ENCODE data around the gene PABPN1L. TPM values are rescaled to one million over a fixed set of nuclear protein-coding genes. Genes with fewer than 3 reads are reported as not detected.

PABPN1L gene
- total and polyA plus RNA-seq, 10 of the 15 experiments (the other 5 are each of a cell fraction or from before 2014, with no cell fraction given), result not detected

GRCh38 chr16:88897696-88898425 lies 31.4 kb upstream of the PABPN1L start (continued):
- TF ChIP-seq ZBTB4 (CRISPR knock-in tag; IDR thresholded peaks at IDR 0.05), result no peak

GRCh38 chr16:88896238-88897070 lies 30.0 kb upstream of the PABPN1L start:
- H3K9me3 ChIP-seq (replicated peaks; ENCODE audit: control insufficient read depth, insufficient read depth, low read length), result no peaks in the 10 kb centered on the region
- peaks cover 0 to 1% of the 10 kb centered on the region in 2 experiments; a peak in 3 of 4 replicates for H3K36me3 ChIP-seq (ENCODE audit: control insufficient read depth in 2 of 2, insufficient read depth in 2 of 2, low read length in 1 of 2)
- in situ Hi-C loops (cut with MboI) (no loop called here), intact Hi-C loops (cut with micrococcal nuclease; ENCODE audit: unreplicated experiment) (no loop called here)
- TF ChIP-seq IKZF2 (IDR thresholded peaks at IDR 0.05), result no peak
- TF ChIP-seq CHD1 (IDR thresholded peaks at IDR 0.05; ENCODE audit: low read depth, low read length), result no peak
- no peak for TF ChIP-seq YY1 (IDR thresholded peaks at IDR 0.05; ENCODE audit: low read depth, low read length)
- TF ChIP-seq RBBP5 (conservative IDR thresholded peaks at IDR 0.05), result no peak
- TF ChIP-seq PBX3 (IDR thresholded peaks at IDR 0.05; ENCODE audit: insufficient replicate concordance, low read depth, low read length), result no peak
- no peak for TF ChIP-seq BCL3 (IDR thresholded peaks at IDR 0.05; ENCODE audit: borderline replicate concordance, insufficient read depth, low read depth, low read length, poor library complexity, severe bottlenecking)
- TF ChIP-seq HCFC1 (IDR thresholded peaks at IDR 0.05; ENCODE audit: low read length), result no peak
- FAIRE-seq (no peak), DNase-seq (ENCODE audit: low read depth, low spot score) (no peak), ATAC-seq (no peak)
- no peak overlapping the region for H3K4me3 ChIP-seq
- no peaks in the 10 kb centered on the region for H3K79me2 ChIP-seq (ENCODE audit: control insufficient read depth, insufficient read depth, low read length)
- no peak overlapping the region for H2AFZ ChIP-seq (ENCODE audit: control insufficient read depth, low read depth, low read length)
- H3K9ac ChIP-seq (ENCODE audit: control insufficient read depth, insufficient read depth, low read length), result no peak overlapping the region
- WGBS (ENCODE audit: insufficient coverage, insufficient replicate concordance, low lambda C conversion rate, missing lambda C conversion rate), result 97% methylated on average over 56 of the region's 57 CpGs
- CTCF ChIA-PET, result no interaction called here
- no peak overlapping the region for H3K27ac ChIP-seq (ENCODE audit: control insufficient read depth, insufficient read depth)
- no peaks in the 10 kb centered on the region for H4K20me1 ChIP-seq (ENCODE audit: control insufficient read depth, insufficient read depth)
- SMC1A ChIA-PET (ENCODE audit: uncharacterized antibody, unreplicated experiment), result no interaction called here
- H3K27me3 ChIP-seq (replicated peaks in 1 of 2; ENCODE audit: control insufficient read depth in 2 of 2, insufficient read depth in 2 of 2, low read length in 1 of 2), result no peaks in the 10 kb centered on the region
- POLR2A ChIA-PET, result no interaction called here
- no peaks in the 10 kb centered on the region for H3K4me1 ChIP-seq (ENCODE audit: control insufficient read depth, insufficient read depth, low read length)
- no TSS peak for BruUV-seq (replicated peaks)
- RAD21 ChIA-PET (ENCODE audit: unreplicated experiment), result no interaction called here
- no peak overlapping the region for H3K4me2 ChIP-seq (ENCODE audit: control insufficient read depth, insufficient read depth)
